GM12878 (cell line): ENCODE data around the gene THSD4. TPM values are rescaled to one million over a fixed set of nuclear protein-coding genes. Genes with fewer than 3 reads are reported as not detected.

Experiments
- ATAC-seq: fragments of 200-7000 bp; cut with Tn5 transposase; 3 replicates; pipeline ENCODE4 v1.9.1; 2020; ENCODE audit warnings: mild to moderate bottlenecking, moderate library complexity
- BruUV-seq: library from RNA; stranded (reverse); fragments of 400-500 nt; replicated peaks from 2 replicates; lab custom pipeline; 2021; lab: Mats Ljungman, UMichigan
- CTCF ChIA-PET: fragments of 300-600 bp; sonication (Branson Sonifier 250); formaldehyde crosslinking; extraction: SDS; loops from one replicate; lab custom pipeline; 2021; ENCODE audit warnings: inconsistent platforms; lab: Yijun Ruan, JAX
- POLR2A ChIA-PET: fragments of 350-600 bp; formaldehyde crosslinking; extraction: SDS; loops from one replicate; lab custom pipeline; 2021; ENCODE audit warnings: inconsistent platforms; lab: Charles Lee
- RAD21 ChIA-PET: fragments of 300-600 bp; sonication (Branson Sonifier 250); formaldehyde crosslinking; loops from one replicate; lab custom pipeline; 2023; ENCODE audit warnings: antibody characterized with exemption; ENCODE audit not compliant: unreplicated experiment; lab: Charles Lee
- SMC1A ChIA-PET: fragments of 300-600 bp; sonication (Branson Sonifier 250); formaldehyde crosslinking; loops from one replicate; lab custom pipeline; 2023; ENCODE audit not compliant: unreplicated experiment, uncharacterized antibody; lab: Charles Lee
- DNase-seq: peaks from one replicate; pipeline ENCODE4 v3.0.0-alpha.2; 2011; ENCODE audit warnings: low read depth, low spot score
- FAIRE-seq: peaks from 3 replicates; lab custom pipeline; 2011; peaks lifted over from hg19 to GRCh38; lab: Jason Lieb, UNC
- H2AFZ ChIP-seq: 2 replicates; pipeline ENCODE4 v1.6.0; 2011; ENCODE audit warnings: low read depth, low read length, control low read depth; ENCODE audit not compliant: control insufficient read depth
- H3K27ac ChIP-seq: 2 replicates; pipeline ENCODE4 v1.5.1; 2011; ENCODE audit warnings: control low read depth; ENCODE audit not compliant: control insufficient read depth, insufficient read depth
- H3K27me3 ChIP-seq, 2 experiments: replicated peaks in 1 of 2; 2 replicates each; pipeline versions ENCODE4 v1.6.0 to v1.6.1; 2011; ENCODE audit warnings: low read length in 1 of 2; ENCODE audit not compliant: control insufficient read depth in 2 of 2, insufficient read depth in 2 of 2
- H3K36me3 ChIP-seq, 2 experiments: 2 replicates each; pipeline ENCODE4 v1.5.1; 2011; ENCODE audit warnings: low read length in 1 of 2; ENCODE audit not compliant: control insufficient read depth in 2 of 2, insufficient read depth in 2 of 2
- H3K4me1 ChIP-seq: 2 replicates; pipeline ENCODE4 v1.6.1; 2011; ENCODE audit warnings: mild to moderate bottlenecking, low read length, moderate library complexity, mixed read lengths; ENCODE audit not compliant: control insufficient read depth, insufficient read depth
- H3K4me2 ChIP-seq: 2 replicates; pipeline ENCODE4 v1.6.0; 2011; ENCODE audit warnings: control low read depth; ENCODE audit not compliant: control insufficient read depth, insufficient read depth
- H3K4me3 ChIP-seq: fragments of 200-600 bp; sonication (generic); 2 replicates; pipeline ENCODE4 v1.5.1; 2016
- H3K79me2 ChIP-seq: 2 replicates; pipeline ENCODE4 v1.6.0; 2011; ENCODE audit warnings: low read length; ENCODE audit not compliant: control insufficient read depth, insufficient read depth
- H3K9ac ChIP-seq: 2 replicates; pipeline ENCODE4 v1.8.0; 2011; ENCODE audit warnings: low read length, control low read depth, mixed read lengths; ENCODE audit not compliant: control insufficient read depth, insufficient read depth
- H3K9me3 ChIP-seq: replicated peaks from 3 replicates; pipeline ENCODE4 v1.5.1; 2011; ENCODE audit warnings: mild to moderate bottlenecking, low read length; ENCODE audit not compliant: control insufficient read depth, insufficient read depth
- H4K20me1 ChIP-seq: 2 replicates; pipeline ENCODE4 v1.6.0; 2011; ENCODE audit not compliant: control insufficient read depth, insufficient read depth
- ASH2L ChIP-seq: fragments of 300-600, 200-600 bp; sonication (generic); IDR thresholded peaks from 2 replicates; pipeline ENCODE4 v1.6.1; 2017; ENCODE audit warnings: low read depth, mild to moderate bottlenecking, borderline replicate concordance
- CBFB ChIP-seq: IDR thresholded peaks from 2 replicates; pipeline ENCODE4 v1.6.1; 2016; ENCODE audit warnings: antibody characterized with exemption, low read depth
- JUNB ChIP-seq: IDR thresholded peaks from 2 replicates; pipeline ENCODE4 v1.6.1; 2016; ENCODE audit warnings: antibody characterized with exemption, mild to moderate bottlenecking
- NFYB ChIP-seq: IDR thresholded peaks from 2 replicates; pipeline ENCODE4 v1.6.1; 2011; ENCODE audit warnings: low read depth, mild to moderate bottlenecking, low read length, improper control_type of control experiment, moderate library complexity; ENCODE audit not compliant: insufficient read depth
- SRF ChIP-seq, 2 experiments: IDR thresholded peaks; 2 replicates each; pipeline ENCODE4 v1.6.1; 2011; ENCODE audit warnings: low read depth in 2 of 2, low read length in 2 of 2, mild to moderate bottlenecking in 1 of 2, moderate library complexity in 1 of 2
- ZNF217 ChIP-seq: fragments of 450-650 bp; IDR thresholded peaks from 2 replicates; pipeline ENCODE4 v1.6.1; 2017; ENCODE audit warnings: antibody characterized with exemption, mild to moderate bottlenecking
- WGBS: methylation state at CpG from one replicate; pipeline ENCODE4 v1.1.6; 2016; ENCODE audit warnings: low lambda C conversion rate; ENCODE audit not compliant: insufficient replicate concordance, insufficient coverage; ENCODE audit errors: missing lambda C conversion rate; 5-methylcytosine and 5-hydroxymethylcytosine counted together
- in situ Hi-C: fragments of 300-500 bp; cut with MboI; formaldehyde crosslinking; loops from 9 replicates; pipeline ENCODE4 v1.14.3; 2018; ENCODE audit warnings: mixed read lengths
- intact Hi-C: fragments of 100-400 bp; cut with micrococcal nuclease; formaldehyde crosslinking; loops from one replicate; pipeline ENCODE4 v1.14.2; 2022; ENCODE audit not compliant: unreplicated experiment
- polyA plus RNA-seq, 11 experiments: library from polyadenylated mRNA; depleted of rRNA in 4 of 11; unstranded in 6 of 11; stranded (reverse) in 5 of 11; fragments of >200 nt; fragmentation: Nextera tagmentation in 4 of 11; fragmentation: Illumina TruSeq in 1 of 11; extraction: Ambion mirVana in 4 of 11; extraction: Trizol in 1 of 11; gene quantifications; 1 replicate in 1 of 11; 2 replicates in 10 of 11; pipeline versions ENCODE4 v1.2.1 to v1.2.3, GENCODE V29; 2011 to 2016; ENCODE audit warnings: inconsistent platforms in 2 of 11, missing spikeins in 2 of 11, low read depth in 1 of 11
- total RNA-seq, 4 experiments: library from RNA; depleted of rRNA in 3 of 4; stranded (reverse); fragments of >200 nt in 3 of 4; fragmentation: Illumina TruSeq in 1 of 4; extraction: Trizol in 1 of 4; gene quantifications; 2 replicates each; pipeline versions ENCODE4 v1.2.1 to v1.2.3, GENCODE V29; 2013 to 2021
- TF ChIP-seq, protein P1 (sequence below): IDR thresholded peaks from 2 replicates; pipeline ENCODE4 v1.6.1; 2012; ENCODE audit warnings: mild to moderate bottlenecking, low read depth, low read length
- TF ChIP-seq, protein P2 (sequence below): fragments of 450-650 bp; IDR thresholded peaks from 2 replicates; pipeline ENCODE4 v1.6.1; 2016; ENCODE audit warnings: mild to moderate bottlenecking
- TF ChIP-seq, protein P3 (sequence below): fragments of 450-650 bp; IDR thresholded peaks from 2 replicates; pipeline ENCODE4 v1.6.1; 2018; ENCODE audit warnings: mild to moderate bottlenecking, low read depth, moderate library complexity; ENCODE audit not compliant: partially characterized antibody

THSD4 gene
- total and polyA plus RNA-seq, 10 of the 15 experiments (the other 5 are each of a cell fraction or from before 2014, with no cell fraction given): 0.04 to 0.13 (median 0.05) TPM; not detected in 7

DNA sequence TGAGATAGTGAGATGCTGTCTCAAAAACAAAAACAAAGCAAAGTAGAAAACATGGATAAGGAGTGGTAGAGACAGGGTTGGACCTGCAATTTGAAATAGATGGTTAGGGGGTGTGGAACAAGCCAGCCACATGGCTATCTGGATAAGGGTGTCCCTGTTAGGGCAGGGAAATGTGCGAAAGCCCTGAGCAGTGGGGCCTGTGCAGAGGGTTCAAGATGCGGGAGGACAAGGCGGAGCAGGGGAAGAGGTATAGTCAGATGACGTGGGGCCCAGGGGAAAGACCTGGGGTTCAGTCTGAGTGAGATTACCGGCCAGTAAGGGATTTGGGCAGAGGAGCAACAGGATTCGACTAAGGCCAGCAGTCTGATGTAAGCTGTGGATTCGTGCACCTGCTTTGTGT lies 676.7 kb downstream of the THSD4 start (continued):
- TF ChIP-seq CBFB (no peak), SRF (IDR thresholded peaks at IDR 0.05; ENCODE audit: low read depth in 2 of 2, low read length in 2 of 2) (no peak)

DNA sequence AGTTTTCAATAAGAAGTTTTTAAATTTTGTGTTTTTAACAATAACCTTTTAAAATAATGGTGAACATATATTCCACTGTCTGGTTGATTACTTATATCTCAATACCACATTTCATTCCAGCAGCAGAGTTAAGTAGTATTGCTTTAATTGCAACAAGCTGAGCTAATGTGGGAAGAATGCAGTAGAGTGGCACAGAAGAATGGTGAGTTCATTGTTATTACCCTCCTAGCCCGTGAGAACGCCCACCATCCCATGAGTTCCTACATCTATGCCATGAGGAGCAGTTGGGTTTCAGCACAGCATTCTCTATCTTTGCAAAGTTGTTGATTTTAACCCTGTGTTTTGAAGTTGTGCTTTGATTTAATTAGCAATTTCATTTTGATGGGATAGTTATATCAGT lies 677.2 kb downstream of the THSD4 start:
- intact Hi-C loops: no loop called here

More for the DNA sequence above, 677.2 kb downstream of the THSD4 start:
- BruUV-seq: no TSS peak
- in situ Hi-C loops: no loop called here
- Histone ChIP-seq H2AFZ (no peak overlapping the region), H3K9me3 (no peaks in the 10 kb centered on the region), H3K4me2 (no peak overlapping the region), H3K4me1 (no peaks in the 10 kb centered on the region), H3K9ac (no peak overlapping the region), H3K27me3 (peaks cover 0 to 1% of the 10 kb centered on the region in 2 experiments; a peak in 1 of 4 replicates), H4K20me1 (no peaks in the 10 kb centered on the region), H3K27ac (no peak overlapping the region), H3K4me3 (no peak overlapping the region), H3K36me3 (no peaks in the 10 kb centered on the region), H3K79me2 (no peaks in the 10 kb centered on the region)
- DNase-seq (no peak), ATAC-seq (no peak), FAIRE-seq (no peak)
- TF ChIP-seq ZNF217 (no peak), JUNB (no peak), ASH2L (no peak), NFYB (no peak)
- TF ChIP-seq, protein P1, sequence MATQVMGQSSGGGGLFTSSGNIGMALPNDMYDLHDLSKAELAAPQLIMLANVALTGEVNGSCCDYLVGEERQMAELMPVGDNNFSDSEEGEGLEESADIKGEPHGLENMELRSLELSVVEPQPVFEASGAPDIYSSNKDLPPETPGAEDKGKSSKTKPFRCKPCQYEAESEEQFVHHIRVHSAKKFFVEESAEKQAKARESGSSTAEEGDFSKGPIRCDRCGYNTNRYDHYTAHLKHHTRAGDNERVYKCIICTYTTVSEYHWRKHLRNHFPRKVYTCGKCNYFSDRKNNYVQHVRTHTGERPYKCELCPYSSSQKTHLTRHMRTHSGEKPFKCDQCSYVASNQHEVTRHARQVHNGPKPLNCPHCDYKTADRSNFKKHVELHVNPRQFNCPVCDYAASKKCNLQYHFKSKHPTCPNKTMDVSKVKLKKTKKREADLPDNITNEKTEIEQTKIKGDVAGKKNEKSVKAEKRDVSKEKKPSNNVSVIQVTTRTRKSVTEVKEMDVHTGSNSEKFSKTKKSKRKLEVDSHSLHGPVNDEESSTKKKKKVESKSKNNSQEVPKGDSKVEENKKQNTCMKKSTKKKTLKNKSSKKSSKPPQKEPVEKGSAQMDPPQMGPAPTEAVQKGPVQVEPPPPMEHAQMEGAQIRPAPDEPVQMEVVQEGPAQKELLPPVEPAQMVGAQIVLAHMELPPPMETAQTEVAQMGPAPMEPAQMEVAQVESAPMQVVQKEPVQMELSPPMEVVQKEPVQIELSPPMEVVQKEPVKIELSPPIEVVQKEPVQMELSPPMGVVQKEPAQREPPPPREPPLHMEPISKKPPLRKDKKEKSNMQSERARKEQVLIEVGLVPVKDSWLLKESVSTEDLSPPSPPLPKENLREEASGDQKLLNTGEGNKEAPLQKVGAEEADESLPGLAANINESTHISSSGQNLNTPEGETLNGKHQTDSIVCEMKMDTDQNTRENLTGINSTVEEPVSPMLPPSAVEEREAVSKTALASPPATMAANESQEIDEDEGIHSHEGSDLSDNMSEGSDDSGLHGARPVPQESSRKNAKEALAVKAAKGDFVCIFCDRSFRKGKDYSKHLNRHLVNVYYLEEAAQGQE: no peak
- TF ChIP-seq, protein P2, sequence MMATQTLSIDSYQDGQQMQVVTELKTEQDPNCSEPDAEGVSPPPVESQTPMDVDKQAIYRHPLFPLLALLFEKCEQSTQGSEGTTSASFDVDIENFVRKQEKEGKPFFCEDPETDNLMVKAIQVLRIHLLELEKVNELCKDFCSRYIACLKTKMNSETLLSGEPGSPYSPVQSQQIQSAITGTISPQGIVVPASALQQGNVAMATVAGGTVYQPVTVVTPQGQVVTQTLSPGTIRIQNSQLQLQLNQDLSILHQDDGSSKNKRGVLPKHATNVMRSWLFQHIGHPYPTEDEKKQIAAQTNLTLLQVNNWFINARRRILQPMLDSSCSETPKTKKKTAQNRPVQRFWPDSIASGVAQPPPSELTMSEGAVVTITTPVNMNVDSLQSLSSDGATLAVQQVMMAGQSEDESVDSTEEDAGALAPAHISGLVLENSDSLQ: no peak
- TF ChIP-seq, protein P3, sequence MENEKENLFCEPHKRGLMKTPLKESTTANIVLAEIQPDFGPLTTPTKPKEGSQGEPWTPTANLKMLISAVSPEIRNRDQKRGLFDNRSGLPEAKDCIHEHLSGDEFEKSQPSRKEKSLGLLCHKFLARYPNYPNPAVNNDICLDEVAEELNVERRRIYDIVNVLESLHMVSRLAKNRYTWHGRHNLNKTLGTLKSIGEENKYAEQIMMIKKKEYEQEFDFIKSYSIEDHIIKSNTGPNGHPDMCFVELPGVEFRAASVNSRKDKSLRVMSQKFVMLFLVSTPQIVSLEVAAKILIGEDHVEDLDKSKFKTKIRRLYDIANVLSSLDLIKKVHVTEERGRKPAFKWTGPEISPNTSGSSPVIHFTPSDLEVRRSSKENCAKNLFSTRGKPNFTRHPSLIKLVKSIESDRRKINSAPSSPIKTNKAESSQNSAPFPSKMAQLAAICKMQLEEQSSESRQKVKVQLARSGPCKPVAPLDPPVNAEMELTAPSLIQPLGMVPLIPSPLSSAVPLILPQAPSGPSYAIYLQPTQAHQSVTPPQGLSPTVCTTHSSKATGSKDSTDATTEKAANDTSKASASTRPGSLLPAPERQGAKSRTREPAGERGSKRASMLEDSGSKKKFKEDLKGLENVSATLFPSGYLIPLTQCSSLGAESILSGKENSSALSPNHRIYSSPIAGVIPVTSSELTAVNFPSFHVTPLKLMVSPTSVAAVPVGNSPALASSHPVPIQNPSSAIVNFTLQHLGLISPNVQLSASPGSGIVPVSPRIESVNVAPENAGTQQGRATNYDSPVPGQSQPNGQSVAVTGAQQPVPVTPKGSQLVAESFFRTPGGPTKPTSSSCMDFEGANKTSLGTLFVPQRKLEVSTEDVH: no peak
- CTCF ChIA-PET: interaction anchor here (1.7 kb wide), 1 partner anchor 49 kb away, joined by 6 read pairs; no protein-coding TSS in a partner anchor
- SMC1A ChIA-PET: interaction anchor here (1.5 kb wide), 1 partner anchor 45 kb away, joined by 3 read pairs; no protein-coding TSS in a partner anchor
- RAD21 ChIA-PET: no interaction called here
- WGBS: 2% methylated on average over 2 of the region's 2 CpGs
- POLR2A ChIA-PET: no interaction called here
